Smooth muscle cell (in vitro differentiated cells): ENCODE measurements around the gene MAP3K20. TPM values are rescaled to one million over a fixed set of nuclear protein-coding genes. Genes with fewer than 3 reads are reported as not detected.

Source experiments
- DNase-seq: peaks from one replicate; lab custom pipeline; 2025; ENCODE audit not compliant: unreplicated experiment; lab: John Stamatoyannopoulos, UW
- H2AFZ ChIP-seq: fragments of 200-600 bp; sonication (generic); 2 replicates; pipeline ENCODE4 v1.6.0; 2016; ENCODE audit warnings: antibody characterized with exemption, low read depth, mild to moderate bottlenecking
- H3F3A ChIP-seq: fragments of 200-600 bp; sonication (generic); 2 replicates; pipeline ENCODE4 v1.6.0; 2017; ENCODE audit warnings: antibody characterized with exemption, low read depth
- H3K27ac ChIP-seq: fragments of 200-600 bp; sonication (generic); 2 replicates; pipeline ENCODE4 v1.5.1; 2016; ENCODE audit warnings: low read depth, mild to moderate bottlenecking
- H3K27me3 ChIP-seq: fragments of 200-600 bp; sonication (generic); 2 replicates; pipeline ENCODE4 v1.6.1; 2016; ENCODE audit warnings: low read depth, mild to moderate bottlenecking
- H3K36me3 ChIP-seq: fragments of 200-600 bp; sonication (generic); 2 replicates; pipeline ENCODE4 v1.5.1; 2016; ENCODE audit warnings: low read depth
- H3K4me1 ChIP-seq: fragments of 200-600 bp; sonication (generic); 2 replicates; pipeline ENCODE4 v1.5.1; 2016; ENCODE audit warnings: low read depth
- H3K4me2 ChIP-seq: fragments of 200-600 bp; sonication (generic); 2 replicates; pipeline ENCODE4 v1.6.0; 2016; ENCODE audit warnings: mild to moderate bottlenecking
- H3K4me3 ChIP-seq: fragments of 200-600 bp; sonication (generic); 2 replicates; pipeline ENCODE4 v1.5.1; 2016; ENCODE audit warnings: mild to moderate bottlenecking
- H3K79me2 ChIP-seq: fragments of 200-600 bp; sonication (generic); 2 replicates; pipeline ENCODE4 v1.6.0; 2016; ENCODE audit warnings: low read depth, mild to moderate bottlenecking
- H3K9ac ChIP-seq: fragments of 200-600 bp; sonication (generic); 2 replicates; pipeline ENCODE4 v1.6.0; 2016; ENCODE audit warnings: low read depth
- H3K9me3 ChIP-seq: fragments of 200-600 bp; sonication (generic); replicated peaks from 2 replicates; pipeline ENCODE4 v1.5.1; 2016; ENCODE audit warnings: low read depth
- H4K20me1 ChIP-seq: fragments of 200-600 bp; sonication (generic); 2 replicates; pipeline ENCODE4 v1.6.0; 2016; ENCODE audit warnings: low read depth
- CTCF ChIP-seq: fragments of 200-600 bp; sonication (generic); IDR thresholded peaks from 2 replicates; pipeline ENCODE4 v1.5.1; 2017; ENCODE audit warnings: borderline replicate concordance, mild to moderate bottlenecking, antibody characterized with exemption; ENCODE audit not compliant: insufficient read depth, poor library complexity, severe bottlenecking
- WGBS: methylation state at CpG from one replicate; pipeline ENCODE4 v1.1.7; 2016; ENCODE audit warnings: low lambda C conversion rate; 5-methylcytosine and 5-hydroxymethylcytosine counted together
- polyA plus RNA-seq: library from polyadenylated mRNA; unstranded; fragments of >200 nt; fragmentation: Nextera tagmentation; extraction: Ambion mirVana; gene quantifications from 2 replicates; pipeline ENCODE4 v1.2.1, GENCODE V29; 2016
- total RNA-seq: library from RNA; depleted of rRNA; stranded (reverse); fragments of >200 nt; gene quantifications from 2 replicates; pipeline ENCODE4 v1.2.3, GENCODE V29; 2014

The MAP3K20 gene
- total and polyA plus RNA-seq, 2 experiments from 2014 or later = 25.8 to 29.2 TPM

GRCh38 chr2:173264151-173264550 is 188.5 kb downstream of the MAP3K20 start:
- no peaks in the 10 kb centered on the region for H3K9me3 ChIP-seq
- WGBS = 89% methylated on average over 4 of the region's 4 CpGs
- H4K20me1 ChIP-seq = no peaks in the 10 kb centered on the region
- DNase-seq = no peak
- no peaks in the 10 kb centered on the region for H3K36me3 ChIP-seq
- H3K79me2 ChIP-seq = no peaks in the 10 kb centered on the region
- no peak overlapping the region for H3K4me3 ChIP-seq
- TF ChIP-seq CTCF = no peak
- no peak overlapping the region for H3K27ac ChIP-seq
- H2AFZ ChIP-seq = no peak overlapping the region
- peaks cover 7% of the 10 kb centered on the region for H3K4me1 ChIP-seq
- no peaks in the 10 kb centered on the region for H3F3A ChIP-seq
- no peak overlapping the region for H3K9ac ChIP-seq
- no peaks in the 10 kb centered on the region for H3K27me3 ChIP-seq
- H3K4me2 ChIP-seq = no peak overlapping the region

DNA sequence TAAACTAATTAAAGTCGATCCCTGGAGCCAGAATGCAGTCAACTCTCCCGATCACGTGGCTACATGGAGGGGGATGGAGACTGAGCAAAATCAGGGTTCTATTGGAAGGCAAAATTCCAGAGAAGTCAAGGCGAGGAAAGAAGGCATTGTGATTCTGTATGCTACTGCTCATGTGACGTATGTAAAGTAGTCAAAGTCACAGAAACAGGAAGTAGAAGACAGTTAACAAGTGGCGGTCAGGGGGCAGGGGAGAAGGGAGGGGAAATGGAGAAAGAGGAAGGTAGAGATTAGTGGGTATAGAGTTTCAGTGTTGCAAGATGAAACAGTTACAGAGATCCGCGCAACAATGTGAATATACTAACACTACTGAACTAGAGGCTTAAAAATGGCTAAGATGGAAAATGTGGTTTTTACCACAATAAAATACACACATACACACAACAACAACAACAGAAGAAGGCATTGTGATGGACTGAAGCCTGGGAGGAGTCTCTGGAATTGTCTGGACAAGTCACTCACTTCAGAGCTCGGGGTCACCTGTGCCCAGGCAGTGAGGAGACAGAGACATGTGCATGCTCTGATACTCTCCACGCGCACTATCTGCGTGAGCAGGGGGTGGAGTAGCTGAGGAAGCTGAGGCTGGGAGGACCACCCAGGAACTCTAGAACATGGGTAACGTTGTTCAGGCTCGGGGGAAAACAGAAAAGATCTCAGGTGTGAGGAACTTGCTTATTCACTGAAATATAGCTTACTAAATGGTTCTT is 189.1 kb downstream of the MAP3K20 start:
- 81% methylated on average over 14 of the region's 14 CpGs for WGBS
- no peak overlapping the region for H3K4me3 ChIP-seq
- no peak overlapping the region for H2AFZ ChIP-seq
- H4K20me1 ChIP-seq = no peaks in the 10 kb centered on the region
- no peaks in the 10 kb centered on the region for H3K36me3 ChIP-seq
- H3K79me2 ChIP-seq = no peaks in the 10 kb centered on the region
- no peak overlapping the region for H3K27ac ChIP-seq
- peaks cover 7% of the 10 kb centered on the region for H3K4me1 ChIP-seq
- no peak overlapping the region for H3K4me2 ChIP-seq
- no peak for DNase-seq
- no peaks in the 10 kb centered on the region for H3F3A ChIP-seq
- H3K9me3 ChIP-seq = no peaks in the 10 kb centered on the region
- no peak overlapping the region for H3K9ac ChIP-seq
- no peak for TF ChIP-seq CTCF
- H3K27me3 ChIP-seq = no peaks in the 10 kb centered on the region

GRCh38 chr2:173271135-173271534 is 195.5 kb downstream of the MAP3K20 start:
- peaks cover 13% of the 10 kb centered on the region for H3K4me1 ChIP-seq
- no peak overlapping the region for H3K9ac ChIP-seq
- no peaks in the 10 kb centered on the region for H3F3A ChIP-seq
- no peaks in the 10 kb centered on the region for H3K27me3 ChIP-seq
- H3K9me3 ChIP-seq = no peaks in the 10 kb centered on the region
- H3K4me3 ChIP-seq = no peak overlapping the region
- H3K27ac ChIP-seq = no peak overlapping the region
- no peaks in the 10 kb centered on the region for H4K20me1 ChIP-seq
- DNase-seq = no peak
- H2AFZ ChIP-seq = no peak overlapping the region
- 94% methylated on average over 2 of the region's 2 CpGs for WGBS
- H3K36me3 ChIP-seq = no peaks in the 10 kb centered on the region
- no peak for TF ChIP-seq CTCF
- no peaks in the 10 kb centered on the region for H3K79me2 ChIP-seq
- no peak overlapping the region for H3K4me2 ChIP-seq

DNA sequence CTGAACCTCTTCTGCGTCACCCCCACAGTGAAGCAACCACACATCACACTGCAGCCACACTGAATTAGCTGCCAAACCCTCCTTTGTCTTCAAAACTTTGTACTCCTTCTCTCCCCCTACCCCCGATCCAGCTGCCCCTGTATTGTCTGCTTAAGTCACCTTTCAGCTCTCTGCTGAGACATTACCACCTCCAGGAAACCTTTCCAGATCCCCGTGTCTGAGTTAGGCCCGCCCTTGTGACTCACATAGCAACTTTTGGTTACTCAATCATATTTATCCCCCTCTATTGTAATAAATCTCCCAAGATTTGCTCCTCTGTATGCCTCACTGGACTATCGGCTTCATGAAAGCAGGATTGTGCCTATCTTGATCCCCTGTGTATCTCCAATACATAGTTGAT is 196.2 kb downstream of the MAP3K20 start:
- H3K9ac ChIP-seq = no peak overlapping the region
- H3K9me3 ChIP-seq = no peaks in the 10 kb centered on the region
- no peak overlapping the region for H2AFZ ChIP-seq
- 78% methylated on average over 5 of the region's 5 CpGs for WGBS
- no peak for TF ChIP-seq CTCF
- no peaks in the 10 kb centered on the region for H3F3A ChIP-seq
- no peaks in the 10 kb centered on the region for H3K79me2 ChIP-seq
- no peak for DNase-seq
- peaks cover 13% of the 10 kb centered on the region for H3K4me1 ChIP-seq
- H4K20me1 ChIP-seq = no peaks in the 10 kb centered on the region
- no peaks in the 10 kb centered on the region for H3K27me3 ChIP-seq
- no peak overlapping the region for H3K27ac ChIP-seq
- no peak overlapping the region for H3K4me3 ChIP-seq
- no peak overlapping the region for H3K4me2 ChIP-seq
- H3K36me3 ChIP-seq = no peaks in the 10 kb centered on the region
